Measurements from ENCODE around the gene VWA5B2. TPM values are rescaled to one million over a fixed set of nuclear protein-coding genes. Genes with fewer than 3 reads are reported as not detected.

VWA5B2 gene
- total RNA-seq, 2 donors from 2014 or later: not detected

- Mint-ChIP-seq H3K27ac (no peak overlapping the region), H3K4me1 (peaks cover 8% of the 10 kb centered on the region), H3K27me3 (peaks cover 23% of the 10 kb centered on the region), H3K36me3 (ENCODE audit: low read depth) (peaks cover 9% of the 10 kb centered on the region), H3K9me3 (no peaks in the 10 kb centered on the region), H3K4me3 (no peak overlapping the region)
- no peak for ATAC-seq (replicated peaks)
Measured at GRCh38 chr3:184234224-184234623, 4.8 kb downstream of the VWA5B2 start.

GRCh38 chr3:184234671-184235380, 5.4 kb downstream of the VWA5B2 start:
- Mint-ChIP-seq H3K4me1 (peaks cover 9% of the 10 kb centered on the region), H3K4me3 (no peak overlapping the region), H3K27ac (no peak overlapping the region), H3K9me3 (no peaks in the 10 kb centered on the region), H3K36me3 (ENCODE audit: low read depth) (peaks cover 9% of the 10 kb centered on the region), H3K27me3 (peaks cover 23% of the 10 kb centered on the region)
- no peak for ATAC-seq (replicated peaks)

GRCh38 chr3:184235381-184236032, 6.1 kb downstream of the VWA5B2 start:
- peaks cover 14% of the 10 kb centered on the region for H3K4me1 Mint-ChIP-seq
- no peaks in the 10 kb centered on the region for H3K9me3 Mint-ChIP-seq
- H3K36me3 Mint-ChIP-seq (ENCODE audit: low read depth): peaks cover 9% of the 10 kb centered on the region
- no peak overlapping the region for H3K27ac Mint-ChIP-seq
- no peak overlapping the region for H3K4me3 Mint-ChIP-seq
- peaks cover 23% of the 10 kb centered on the region for H3K27me3 Mint-ChIP-seq
- ATAC-seq (replicated peaks): no peak

GRCh38 chr3:184236033-184236410, 6.6 kb downstream of the VWA5B2 start:
- Mint-ChIP-seq H3K27me3 (peaks cover 20% of the 10 kb centered on the region), H3K9me3 (no peaks in the 10 kb centered on the region), H3K27ac (no peak overlapping the region)

GRCh38 chr3:184236636-184237035, 7.3 kb downstream of the VWA5B2 start:
- no peak overlapping the region for H3K27ac Mint-ChIP-seq
- H3K9me3 Mint-ChIP-seq: no peaks in the 10 kb centered on the region
- no peak for ATAC-seq (replicated peaks)
- H3K4me1 Mint-ChIP-seq: peaks cover 6% of the 10 kb centered on the region
- no peaks in the 10 kb centered on the region for H3K36me3 Mint-ChIP-seq (ENCODE audit: low read depth)
- no peak overlapping the region for H3K4me3 Mint-ChIP-seq
- H3K27me3 Mint-ChIP-seq: peaks cover 14% of the 10 kb centered on the region

More at GRCh38 chr3:184236033-184236410, 6.6 kb downstream of the VWA5B2 start:
- Mint-ChIP-seq H3K4me3 (no peak overlapping the region), H3K36me3 (ENCODE audit: low read depth) (peaks cover 6% of the 10 kb centered on the region), H3K4me1 (peaks cover 12% of the 10 kb centered on the region)
- no peak for ATAC-seq (replicated peaks)

- no peak for ATAC-seq (replicated peaks)
- Mint-ChIP-seq H3K4me3 (no peak overlapping the region), H3K27me3 (peaks cover 9% of the 10 kb centered on the region), H3K9me3 (no peaks in the 10 kb centered on the region), H3K36me3 (ENCODE audit: low read depth) (peaks cover 3% of the 10 kb centered on the region), H3K4me1 (peaks cover 6% of the 10 kb centered on the region), H3K27ac (peak overlapping the region; percentile 20)
Measured at GRCh38 chr3:184237211-184237610, 7.8 kb downstream of the VWA5B2 start.

GRCh38 chr3:184237807-184238206, 8.4 kb downstream of the VWA5B2 start:
- peaks cover 3% of the 10 kb centered on the region for H3K27me3 Mint-ChIP-seq
- peaks cover 6% of the 10 kb centered on the region for H3K4me1 Mint-ChIP-seq
- H3K9me3 Mint-ChIP-seq: no peaks in the 10 kb centered on the region
- peak overlapping the region; percentile 20 for H3K27ac Mint-ChIP-seq
- no peak for ATAC-seq (replicated peaks)
- H3K4me3 Mint-ChIP-seq: no peak overlapping the region
- peaks cover 9% of the 10 kb centered on the region for H3K36me3 Mint-ChIP-seq (ENCODE audit: low read depth)

- H3K9me3 Mint-ChIP-seq: no peaks in the 10 kb centered on the region
- H3K27me3 Mint-ChIP-seq: no peaks in the 10 kb centered on the region
- peaks cover 6% of the 10 kb centered on the region for H3K4me1 Mint-ChIP-seq
- no peak overlapping the region for H3K4me3 Mint-ChIP-seq
- no peak for ATAC-seq (replicated peaks)
- H3K36me3 Mint-ChIP-seq (ENCODE audit: low read depth): peaks cover 15% of the 10 kb centered on the region
- peak overlapping the region; percentile 23 for H3K27ac Mint-ChIP-seq
Measured at GRCh38 chr3:184238246-184238818, 8.9 kb downstream of the VWA5B2 start.

- Mint-ChIP-seq H3K4me3 (no peak overlapping the region), H3K27me3 (no peaks in the 10 kb centered on the region), H3K36me3 (ENCODE audit: low read depth) (peaks cover 23% of the 10 kb centered on the region), H3K9me3 (no peaks in the 10 kb centered on the region), H3K27ac (peak overlapping the region; percentile 23), H3K4me1 (peaks cover 6% of the 10 kb centered on the region)
- ATAC-seq (replicated peaks): no peak
Measured at GRCh38 chr3:184239221-184239620, 9.8 kb downstream of the VWA5B2 start.

- H3K27ac Mint-ChIP-seq: no peak overlapping the region
- H3K36me3 Mint-ChIP-seq (ENCODE audit: low read depth): peaks cover 28% of the 10 kb centered on the region
- no peak overlapping the region for H3K4me3 Mint-ChIP-seq
- no peaks in the 10 kb centered on the region for H3K9me3 Mint-ChIP-seq
- no peaks in the 10 kb centered on the region for H3K27me3 Mint-ChIP-seq
- ATAC-seq (replicated peaks): no peak
- H3K4me1 Mint-ChIP-seq: peaks cover 6% of the 10 kb centered on the region
Measured at GRCh38 chr3:184239708-184240107, 10.3 kb downstream of the VWA5B2 start.

- H3K4me3 Mint-ChIP-seq: no peak overlapping the region
- H3K9me3 Mint-ChIP-seq: no peaks in the 10 kb centered on the region
- no peak overlapping the region for H3K27ac Mint-ChIP-seq
- no peaks in the 10 kb centered on the region for H3K27me3 Mint-ChIP-seq
- H3K4me1 Mint-ChIP-seq: peaks cover 6% of the 10 kb centered on the region
- ATAC-seq (replicated peaks): no peak
- peaks cover 35% of the 10 kb centered on the region for H3K36me3 Mint-ChIP-seq (ENCODE audit: low read depth)
Measured at GRCh38 chr3:184240384-184241140, 11.2 kb downstream of the VWA5B2 start.

- no peak overlapping the region for H3K27ac Mint-ChIP-seq
- H3K36me3 Mint-ChIP-seq (ENCODE audit: low read depth): peaks cover 40% of the 10 kb centered on the region
- H3K27me3 Mint-ChIP-seq: no peaks in the 10 kb centered on the region
- no peak for ATAC-seq (replicated peaks)
- H3K4me3 Mint-ChIP-seq: no peak overlapping the region
- peaks cover 6% of the 10 kb centered on the region for H3K4me1 Mint-ChIP-seq
- H3K9me3 Mint-ChIP-seq: no peaks in the 10 kb centered on the region
Measured at GRCh38 chr3:184241141-184241446, 11.7 kb downstream of the VWA5B2 start.

- Mint-ChIP-seq H3K36me3 (ENCODE audit: low read depth) (peaks cover 43% of the 10 kb centered on the region), H3K4me3 (no peak overlapping the region), H3K4me1 (peaks cover 6% of the 10 kb centered on the region), H3K27ac (no peak overlapping the region), H3K9me3 (no peaks in the 10 kb centered on the region), H3K27me3 (no peaks in the 10 kb centered on the region)
- ATAC-seq (replicated peaks): no peak
Measured at GRCh38 chr3:184241447-184242296, 12.3 kb downstream of the VWA5B2 start.

- H3K36me3 Mint-ChIP-seq (ENCODE audit: low read depth): peaks cover 43% of the 10 kb centered on the region
- no peak overlapping the region for H3K4me3 Mint-ChIP-seq
- H3K4me1 Mint-ChIP-seq: peaks cover 6% of the 10 kb centered on the region
- no peaks in the 10 kb centered on the region for H3K9me3 Mint-ChIP-seq
- no peak for ATAC-seq (replicated peaks)
- H3K27ac Mint-ChIP-seq: no peak overlapping the region
- no peaks in the 10 kb centered on the region for H3K27me3 Mint-ChIP-seq
Measured at GRCh38 chr3:184242297-184242685, 12.9 kb downstream of the VWA5B2 start.
